Mesothelial cell of epicardium (in vitro differentiated cells): Measurements from ENCODE around the gene KLF2. TPM values are rescaled to one million over a fixed set of nuclear protein-coding genes. Genes with fewer than 3 reads are reported as not detected.

ENCODE experiments used
- DNase-seq, 2 experiments: peaks; one replicate each; pipeline ENCODE4 v3.0.0; 2021; ENCODE audit warnings: low spot score in 2 of 2; ENCODE audit not compliant: unreplicated experiment in 2 of 2
- H3K27ac Mint-ChIP-seq: 2 replicates; pipeline ENCODE4 v1.8.0; 2021; ENCODE audit warnings: mixed read lengths
- H3K27me3 Mint-ChIP-seq: 2 replicates; pipeline ENCODE4 v1.8.0; 2021; ENCODE audit warnings: low read depth, mixed read lengths
- H3K36me3 Mint-ChIP-seq: 2 replicates; pipeline ENCODE4 v1.8.0; 2021; ENCODE audit warnings: mixed read lengths
- H3K4me1 Mint-ChIP-seq: 2 replicates; pipeline ENCODE4 v1.8.0; 2021; ENCODE audit warnings: mixed read lengths
- H3K4me3 Mint-ChIP-seq: 2 replicates; pipeline ENCODE4 v1.8.0; 2021; ENCODE audit warnings: mild to moderate bottlenecking, moderate library complexity, mixed read lengths
- H3K9me3 Mint-ChIP-seq: 2 replicates; pipeline ENCODE4 v1.8.0; 2021; ENCODE audit warnings: mixed read lengths
- total RNA-seq: library from RNA; stranded (reverse); gene quantifications from 3 replicates; pipeline ENCODE4 v1.2.1, GENCODE V29; 2021
- TF ChIP-seq, protein P1 (sequence below): fragments of 200-600 bp; sonication (generic); IDR thresholded peaks from one replicate; pipeline ENCODE4 v1.5.0; 2021; ENCODE audit warnings: antibody characterized with exemption; ENCODE audit not compliant: unreplicated experiment

Gene KLF2
- total RNA-seq, 1 donor from 2014 or later: 12.3 TPM

DNA sequence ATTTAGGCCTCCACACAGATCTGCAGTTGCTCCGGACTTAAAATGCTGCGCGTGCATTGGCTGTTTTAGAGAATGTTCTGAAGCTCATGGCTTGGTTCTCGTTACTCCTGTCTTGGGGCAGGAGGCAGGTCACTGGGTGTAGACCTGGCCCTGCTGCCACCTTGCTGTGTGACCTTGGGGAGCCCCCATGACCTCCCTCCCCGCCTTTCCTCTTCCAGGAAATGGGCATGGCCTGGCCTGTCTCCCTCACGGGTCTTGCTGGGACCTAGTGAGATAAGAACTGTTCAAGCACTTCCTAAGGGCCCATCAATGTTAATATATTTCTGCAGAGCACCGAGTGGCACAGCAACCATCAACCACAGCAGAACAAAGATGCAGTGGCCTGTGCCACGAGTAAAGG lies 49.4 kb downstream of the KLF2 start:
- Mint-ChIP-seq H3K36me3 (peaks cover 19% of the 10 kb centered on the region), H3K27me3 (no peaks in the 10 kb centered on the region), H3K27ac (no peak overlapping the region), H3K9me3 (no peaks in the 10 kb centered on the region), H3K4me1 (no peaks in the 10 kb centered on the region), H3K4me3 (no peak overlapping the region)
- DNase-seq: no peak
- TF ChIP-seq, protein P1, sequence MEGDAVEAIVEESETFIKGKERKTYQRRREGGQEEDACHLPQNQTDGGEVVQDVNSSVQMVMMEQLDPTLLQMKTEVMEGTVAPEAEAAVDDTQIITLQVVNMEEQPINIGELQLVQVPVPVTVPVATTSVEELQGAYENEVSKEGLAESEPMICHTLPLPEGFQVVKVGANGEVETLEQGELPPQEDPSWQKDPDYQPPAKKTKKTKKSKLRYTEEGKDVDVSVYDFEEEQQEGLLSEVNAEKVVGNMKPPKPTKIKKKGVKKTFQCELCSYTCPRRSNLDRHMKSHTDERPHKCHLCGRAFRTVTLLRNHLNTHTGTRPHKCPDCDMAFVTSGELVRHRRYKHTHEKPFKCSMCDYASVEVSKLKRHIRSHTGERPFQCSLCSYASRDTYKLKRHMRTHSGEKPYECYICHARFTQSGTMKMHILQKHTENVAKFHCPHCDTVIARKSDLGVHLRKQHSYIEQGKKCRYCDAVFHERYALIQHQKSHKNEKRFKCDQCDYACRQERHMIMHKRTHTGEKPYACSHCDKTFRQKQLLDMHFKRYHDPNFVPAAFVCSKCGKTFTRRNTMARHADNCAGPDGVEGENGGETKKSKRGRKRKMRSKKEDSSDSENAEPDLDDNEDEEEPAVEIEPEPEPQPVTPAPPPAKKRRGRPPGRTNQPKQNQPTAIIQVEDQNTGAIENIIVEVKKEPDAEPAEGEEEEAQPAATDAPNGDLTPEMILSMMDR: no peak

DNA sequence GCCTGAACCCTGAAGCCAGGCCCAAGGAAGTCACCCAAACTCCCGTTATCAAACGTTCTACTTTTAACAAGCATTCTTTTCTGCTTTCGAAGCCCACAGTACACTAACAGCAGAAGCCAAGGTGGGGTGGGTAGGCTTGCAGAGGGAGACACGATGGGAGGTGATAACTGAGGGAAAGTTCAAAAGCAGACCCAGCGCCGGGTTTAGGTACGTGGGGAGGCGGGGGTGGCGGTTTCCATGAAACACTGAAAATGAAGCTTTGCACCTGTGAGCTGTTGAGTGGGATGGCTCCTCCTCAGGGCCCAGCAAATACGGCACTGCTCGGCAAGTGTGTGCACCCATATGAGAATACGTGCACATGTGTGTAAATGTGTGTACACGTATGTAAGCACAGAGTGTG lies 49.8 kb downstream of the KLF2 start:
- DNase-seq: no peak
- H3K9me3 Mint-ChIP-seq: no peaks in the 10 kb centered on the region
- no peaks in the 10 kb centered on the region for H3K4me1 Mint-ChIP-seq
- H3K4me3 Mint-ChIP-seq: no peak overlapping the region
- no peaks in the 10 kb centered on the region for H3K27me3 Mint-ChIP-seq
- TF ChIP-seq, protein P1: no peak
- no peak overlapping the region for H3K27ac Mint-ChIP-seq
- peaks cover 19% of the 10 kb centered on the region for H3K36me3 Mint-ChIP-seq

DNA sequence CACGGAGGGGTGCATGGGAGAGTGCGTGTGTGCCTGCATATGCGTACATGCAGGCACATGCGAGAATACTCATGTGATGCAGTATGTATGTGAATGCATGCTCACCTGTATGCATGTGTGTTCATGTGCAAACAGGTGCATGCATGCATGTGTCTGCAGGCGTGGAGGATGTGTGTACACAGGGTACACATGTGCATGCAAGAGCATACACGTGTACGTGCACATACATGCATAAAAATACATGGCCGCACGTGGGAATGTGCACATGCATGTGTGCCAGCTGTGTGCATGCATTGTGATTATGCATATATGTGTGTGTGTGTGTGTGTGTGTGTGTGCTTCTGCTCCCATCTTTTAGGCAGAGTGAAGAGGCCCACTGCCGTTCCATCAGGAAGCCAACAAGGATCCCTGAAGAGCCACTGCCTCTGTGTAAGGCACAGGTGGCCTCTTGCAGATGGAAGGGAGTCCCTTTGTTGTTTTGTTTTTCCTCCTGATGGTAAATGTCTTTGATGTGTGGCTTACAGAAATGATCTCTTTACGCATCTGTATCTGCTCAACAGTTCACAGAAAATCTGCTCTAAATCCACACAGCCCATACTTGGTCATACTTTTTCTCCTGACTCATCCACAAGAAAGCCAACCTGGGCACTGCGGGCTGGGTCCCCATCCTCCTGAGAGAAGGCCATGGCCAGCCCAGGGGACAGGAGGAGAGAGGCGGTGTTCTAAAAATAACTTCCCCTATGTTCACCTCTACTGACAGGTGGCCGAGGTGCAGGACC lies 50.7 kb downstream of the KLF2 start:
- TF ChIP-seq, protein P1: no peak
- H3K4me3 Mint-ChIP-seq: no peak overlapping the region
- no peaks in the 10 kb centered on the region for H3K4me1 Mint-ChIP-seq
- peaks cover 19% of the 10 kb centered on the region for H3K36me3 Mint-ChIP-seq
- H3K9me3 Mint-ChIP-seq: no peaks in the 10 kb centered on the region
- H3K27ac Mint-ChIP-seq: no peak overlapping the region
- H3K27me3 Mint-ChIP-seq: no peaks in the 10 kb centered on the region
- no peak for DNase-seq

- no peak overlapping the region for H3K4me3 Mint-ChIP-seq
- no peak overlapping the region for H3K27ac Mint-ChIP-seq
- H3K4me1 Mint-ChIP-seq: no peaks in the 10 kb centered on the region
Measured at GRCh38 chr19:16375936-16376185, 51.2 kb downstream of the KLF2 start.

GRCh38 chr19:16376241-16376640 lies 51.6 kb downstream of the KLF2 start:
- H3K36me3 Mint-ChIP-seq: peaks cover 15% of the 10 kb centered on the region
- no peak overlapping the region for H3K4me3 Mint-ChIP-seq
- TF ChIP-seq, protein P1: no peak
- no peaks in the 10 kb centered on the region for H3K4me1 Mint-ChIP-seq
- H3K9me3 Mint-ChIP-seq: no peaks in the 10 kb centered on the region
- no peak overlapping the region for H3K27ac Mint-ChIP-seq
- no peak for DNase-seq
- H3K27me3 Mint-ChIP-seq: no peaks in the 10 kb centered on the region

More at GRCh38 chr19:16375936-16376185, 51.2 kb downstream of the KLF2 start:
- TF ChIP-seq, protein P1: no peak
- no peak for DNase-seq
- Mint-ChIP-seq H3K9me3 (no peaks in the 10 kb centered on the region), H3K27me3 (no peaks in the 10 kb centered on the region), H3K36me3 (peaks cover 19% of the 10 kb centered on the region)
